Measurements from ENCODE around the gene PNPLA7. TPM values are rescaled to one million over a fixed set of nuclear protein-coding genes. Genes with fewer than 3 reads are reported as not detected.

Gene PNPLA7
- total RNA-seq, 4 donors from 2014 or later: 0.61 to 3.4 (median 0.91) TPM

GRCh38 chr9:137433916-137434431, 116.2 kb downstream of the PNPLA7 start:
- H3K4me3 ChIP-seq: no peak overlapping the region
- TF ChIP-seq POLR2A (IDR thresholded peaks at IDR 0.05): no peak
- TF ChIP-seq, protein P1, sequence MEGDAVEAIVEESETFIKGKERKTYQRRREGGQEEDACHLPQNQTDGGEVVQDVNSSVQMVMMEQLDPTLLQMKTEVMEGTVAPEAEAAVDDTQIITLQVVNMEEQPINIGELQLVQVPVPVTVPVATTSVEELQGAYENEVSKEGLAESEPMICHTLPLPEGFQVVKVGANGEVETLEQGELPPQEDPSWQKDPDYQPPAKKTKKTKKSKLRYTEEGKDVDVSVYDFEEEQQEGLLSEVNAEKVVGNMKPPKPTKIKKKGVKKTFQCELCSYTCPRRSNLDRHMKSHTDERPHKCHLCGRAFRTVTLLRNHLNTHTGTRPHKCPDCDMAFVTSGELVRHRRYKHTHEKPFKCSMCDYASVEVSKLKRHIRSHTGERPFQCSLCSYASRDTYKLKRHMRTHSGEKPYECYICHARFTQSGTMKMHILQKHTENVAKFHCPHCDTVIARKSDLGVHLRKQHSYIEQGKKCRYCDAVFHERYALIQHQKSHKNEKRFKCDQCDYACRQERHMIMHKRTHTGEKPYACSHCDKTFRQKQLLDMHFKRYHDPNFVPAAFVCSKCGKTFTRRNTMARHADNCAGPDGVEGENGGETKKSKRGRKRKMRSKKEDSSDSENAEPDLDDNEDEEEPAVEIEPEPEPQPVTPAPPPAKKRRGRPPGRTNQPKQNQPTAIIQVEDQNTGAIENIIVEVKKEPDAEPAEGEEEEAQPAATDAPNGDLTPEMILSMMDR (IDR thresholded peaks at IDR 0.05): no peak
- H3K9me3 ChIP-seq: no peaks in the 10 kb centered on the region
- WGBS, 2 donors: no CpG with 5 or more reads among the region's 26 CpGs
- intact Hi-C loops (cut with DNase I): loop anchor here (10.0 kb wide), 1 partner anchor 139 kb away; no protein-coding TSS in a partner anchor
- peaks cover 0 to 55% (median 0%) of the 10 kb centered on the region in 4 donors for H3K27me3 ChIP-seq
- H3K36me3 ChIP-seq: no peaks in the 10 kb centered on the region
- DNase-seq: no peak
- no peak overlapping the region for H3K27ac ChIP-seq
- H3K4me1 ChIP-seq: peaks cover 6 to 32% (median 7%) of the 10 kb centered on the region in 3 donors

DNA sequence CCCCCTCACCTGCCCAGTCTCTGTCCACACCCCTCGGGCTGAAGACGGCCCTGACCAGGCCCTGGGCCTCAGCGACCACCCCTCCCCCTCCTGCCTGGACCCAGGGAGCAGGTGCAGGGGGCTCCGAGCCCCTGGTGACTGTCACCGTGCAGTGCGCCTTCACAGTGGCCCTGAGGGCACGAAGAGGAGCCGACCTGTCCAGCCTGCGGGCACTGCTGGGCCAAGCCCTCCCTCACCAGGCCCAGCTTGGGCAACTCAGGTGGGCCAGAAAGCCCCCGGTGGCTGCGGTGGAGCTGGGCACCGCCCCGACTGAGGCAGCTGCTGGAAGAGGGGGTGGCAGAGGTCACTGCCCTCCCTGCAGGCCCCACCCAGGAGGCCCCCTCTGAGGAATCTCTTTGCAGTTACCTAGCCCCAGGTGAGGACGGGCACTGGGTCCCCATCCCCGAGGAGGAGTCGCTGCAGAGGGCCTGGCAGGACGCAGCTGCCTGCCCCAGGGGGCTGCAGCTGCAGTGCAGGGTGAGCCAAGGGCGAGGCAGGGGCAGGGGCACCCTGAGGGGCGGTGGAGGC, 116.8 kb downstream of the PNPLA7 start:
- intact Hi-C loops (cut with DNase I): loop anchor here (10.0 kb wide), 1 partner anchor 139 kb away; no protein-coding TSS in a partner anchor
- peaks cover 6 to 32% (median 7%) of the 10 kb centered on the region in 3 donors for H3K4me1 ChIP-seq
- no peak overlapping the region for H3K4me3 ChIP-seq
- no CpG with 5 or more reads among the region's 19 CpGs for WGBS, 2 donors
- no peaks in the 10 kb centered on the region for H3K36me3 ChIP-seq
- peaks cover 0 to 50% (median 0%) of the 10 kb centered on the region in 4 donors for H3K27me3 ChIP-seq
- TF ChIP-seq, protein P1 (IDR thresholded peaks at IDR 0.05): no peak
- TF ChIP-seq POLR2A (IDR thresholded peaks at IDR 0.05): no peak
- H3K27ac ChIP-seq: no peak overlapping the region
- no peaks in the 10 kb centered on the region for H3K9me3 ChIP-seq
- no peak for DNase-seq

DNA sequence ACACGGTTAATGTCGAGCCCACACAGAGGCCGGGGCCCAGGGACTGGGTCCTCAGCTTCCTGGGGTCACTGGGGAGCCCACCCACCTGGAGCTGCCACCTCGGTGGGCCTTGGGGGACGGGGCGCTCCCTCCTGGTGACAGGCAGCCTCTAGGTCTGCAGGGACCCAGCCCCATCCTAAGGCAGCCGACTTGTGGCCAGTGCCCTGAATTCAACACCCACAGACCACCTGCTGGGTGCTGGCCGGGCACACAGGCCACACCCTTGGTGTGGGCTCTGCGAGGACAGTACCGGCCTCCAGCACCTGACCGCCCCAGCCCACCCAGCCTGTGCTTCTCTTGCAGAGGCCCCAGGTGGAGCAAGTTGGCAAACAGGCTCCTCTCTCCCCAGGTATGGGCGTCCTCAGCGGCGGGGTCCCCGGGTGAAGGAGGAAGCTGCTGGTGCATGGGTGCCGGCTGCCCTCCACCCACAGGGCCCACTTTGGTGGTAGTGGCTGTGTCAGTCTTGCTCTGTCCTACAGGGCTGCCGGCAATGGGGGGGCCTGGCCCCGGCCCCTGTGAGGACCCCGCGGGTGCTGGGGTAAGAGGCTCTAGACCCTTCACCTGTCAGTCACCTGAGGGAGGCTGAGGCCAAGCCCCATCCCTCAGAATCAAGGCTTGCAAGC, 117.4 kb downstream of the PNPLA7 start:
- Histone ChIP-seq H3K4me3 (no peak overlapping the region), H3K27me3 (peaks cover 0 to 43% (median 0%) of the 10 kb centered on the region in 4 donors), H3K9me3 (no peaks in the 10 kb centered on the region), H3K4me1 (peaks cover 6 to 32% (median 7%) of the 10 kb centered on the region in 3 donors), H3K27ac (no peak overlapping the region), H3K36me3 (no peaks in the 10 kb centered on the region)
- intact Hi-C loops (cut with DNase I): loop anchor here (10.0 kb wide), 1 partner anchor 138 kb away; no protein-coding TSS in a partner anchor
- WGBS, 2 donors: 90% methylated on average over 9 of the region's 20 CpGs; no CpG with 5 or more reads in 1 of the 2 donors
- TF ChIP-seq, protein P1 (IDR thresholded peaks at IDR 0.05): no peak
- TF ChIP-seq POLR2A (IDR thresholded peaks at IDR 0.05): no peak
- DNase-seq: no peak

GRCh38 chr9:137431416-137431931, 118.7 kb downstream of the PNPLA7 start:
- Histone ChIP-seq H3K36me3 (no peaks in the 10 kb centered on the region), H3K9me3 (no peaks in the 10 kb centered on the region), H3K27ac (no peak overlapping the region), H3K4me3 (no peak overlapping the region), H3K4me1 (peaks cover 6 to 18% (median 7%) of the 10 kb centered on the region in 3 donors), H3K27me3 (peaks cover 0 to 30% (median 0%) of the 10 kb centered on the region in 4 donors)
- no peak for TF ChIP-seq POLR2A (IDR thresholded peaks at IDR 0.05)
- intact Hi-C loops (cut with DNase I): loop anchor here (10.0 kb wide), 1 partner anchor 137 kb away; no protein-coding TSS in a partner anchor
- no CpG with 5 or more reads among the region's 21 CpGs for WGBS, 2 donors
- no peak for DNase-seq

- Histone ChIP-seq H3K36me3 (no peaks in the 10 kb centered on the region), H3K9me3 (no peaks in the 10 kb centered on the region), H3K27me3 (peaks cover 0 to 24% (median 0%) of the 10 kb centered on the region in 4 donors), H3K27ac (no peak overlapping the region), H3K4me1 (peaks cover 2 to 16% (median 2%) of the 10 kb centered on the region in 3 donors), H3K4me3 (no peak overlapping the region)
- intact Hi-C loops (cut with DNase I): loop anchor here (10.0 kb wide), 1 partner anchor 136 kb away; no protein-coding TSS in a partner anchor
- no peak for DNase-seq
- TF ChIP-seq POLR2A (IDR thresholded peaks at IDR 0.05): no peak
- TF ChIP-seq, protein P1 (IDR thresholded peaks at IDR 0.05): no peak
- 81% methylated on average over 6 of the region's 27 CpGs; no CpG with 5 or more reads in 1 of the 2 donors for WGBS, 2 donors
Observed at GRCh38 chr9:137430723-137431415, 119.3 kb downstream of the PNPLA7 start.
